NT2/D1 (cell line): ENCODE data around the gene GPC6.

Experiments
- SUZ12 ChIP-seq: IDR thresholded peaks from 2 replicates; pipeline ENCODE4 v1.6.1; 2011; ENCODE audit not compliant: insufficient read length, insufficient read depth; ENCODE audit errors: extremely low read depth
- ZNF274 ChIP-seq: IDR thresholded peaks from 2 replicates; pipeline ENCODE4 v1.6.1; 2011; ENCODE audit warnings: mild to moderate bottlenecking, low read depth, low read length

- TF ChIP-seq ZNF274 (no peak), SUZ12 (no peak)
Measured at GRCh38 chr13:93398167-93399035, 171.8 kb downstream of the GPC6 start.
